WTC11 (cell line): ENCODE measurements around the gene BNC2. TPM values are rescaled to one million over a fixed set of nuclear protein-coding genes. Genes with fewer than 3 reads are reported as not detected.

Source experiments
- ATAC-seq: fragments of 200-7000 bp; cut with Tn5 transposase; 2 replicates; pipeline ENCODE4 v1.10.0; 2021; ENCODE audit warnings: mild to moderate bottlenecking, moderate library complexity
- CTCF ChIA-PET: fragments of 300-600 bp; sonication (Branson Sonifier 250); formaldehyde crosslinking; loops from one replicate; lab custom pipeline; 2021; ENCODE audit warnings: antibody characterized with exemption; lab: Charles Lee
- POLR2A ChIA-PET: fragments of 350-600 bp; sonication (Branson Sonifier 250); formaldehyde crosslinking; loops from one replicate; lab custom pipeline; 2021; ENCODE audit warnings: antibody characterized with exemption; lab: Charles Lee
- DNase-seq: peaks from one replicate; pipeline ENCODE4 v3.0.0; 2021; ENCODE audit warnings: low spot score
- H3K27ac Mint-ChIP-seq: 2 replicates; pipeline ENCODE4 v1.8.0; 2021; ENCODE audit warnings: mixed read lengths
- H3K27me3 Mint-ChIP-seq: 2 replicates; pipeline ENCODE4 v1.8.0; 2021; ENCODE audit warnings: low read depth, mild to moderate bottlenecking, moderate library complexity, mixed read lengths
- H3K36me3 Mint-ChIP-seq: 2 replicates; pipeline ENCODE4 v1.8.0; 2021; ENCODE audit warnings: mixed read lengths
- H3K4me1 Mint-ChIP-seq: 2 replicates; pipeline ENCODE4 v1.8.0; 2022; ENCODE audit warnings: mixed read lengths
- H3K4me3 Mint-ChIP-seq: 2 replicates; pipeline ENCODE4 v1.8.0; 2021; ENCODE audit warnings: mild to moderate bottlenecking, moderate library complexity, mixed read lengths
- H3K9me3 Mint-ChIP-seq: 2 replicates; pipeline ENCODE4 v1.8.0; 2021; ENCODE audit warnings: mixed read lengths
- E2F5 ChIP-seq: sonication (generic); formaldehyde crosslinking; IDR thresholded peaks from 2 replicates; pipeline ENCODE4 v1.8.1; 2022; ENCODE audit warnings: mild to moderate bottlenecking, moderate library complexity, missing genetic modification reagents
- ESRRA ChIP-seq: sonication (generic); formaldehyde crosslinking; IDR thresholded peaks from 2 replicates; pipeline ENCODE4 v1.8.1; 2022; ENCODE audit warnings: mild to moderate bottlenecking, missing genetic modification reagents, borderline replicate concordance
- ETV6 ChIP-seq: sonication (generic); formaldehyde crosslinking; IDR thresholded peaks from 2 replicates; pipeline ENCODE4 v1.8.1; 2022; ENCODE audit warnings: mild to moderate bottlenecking, missing genetic modification reagents
- JUN ChIP-seq: sonication (generic); formaldehyde crosslinking; IDR thresholded peaks from 2 replicates; pipeline ENCODE4 v1.8.0; 2023; ENCODE audit warnings: mild to moderate bottlenecking, missing genetic modification reagents
- MLX ChIP-seq: sonication (generic); formaldehyde crosslinking; IDR thresholded peaks from 2 replicates; pipeline ENCODE4 v1.8.1; 2023; ENCODE audit warnings: mild to moderate bottlenecking, missing genetic modification reagents, moderate library complexity
- NR1H2 ChIP-seq: sonication (generic); formaldehyde crosslinking; IDR thresholded peaks from 2 replicates; pipeline ENCODE4 v1.9.0; 2021; ENCODE audit warnings: mild to moderate bottlenecking, moderate library complexity, missing genetic modification reagents
- NR2C2 ChIP-seq: sonication (generic); formaldehyde crosslinking; IDR thresholded peaks from 2 replicates; pipeline ENCODE4 v1.8.0; 2022; ENCODE audit warnings: mild to moderate bottlenecking, missing genetic modification reagents
- OVOL2 ChIP-seq: fragments of 250-450 bp; sonication (Bioruptor Pico); IDR thresholded peaks from 2 replicates; pipeline ENCODE4 v1.9.0; 2021; ENCODE audit warnings: mild to moderate bottlenecking, borderline replicate concordance
- PREB ChIP-seq: sonication (generic); formaldehyde crosslinking; IDR thresholded peaks from 2 replicates; pipeline ENCODE4 v1.8.1; 2022; ENCODE audit warnings: mild to moderate bottlenecking, missing genetic modification reagents, moderate library complexity, borderline replicate concordance
- SOX15 ChIP-seq: fragments of 250-450 bp; sonication (Bioruptor Pico); IDR thresholded peaks from 2 replicates; pipeline ENCODE4 v1.9.0; 2021; ENCODE audit warnings: mild to moderate bottlenecking
- SP1 ChIP-seq: sonication (generic); formaldehyde crosslinking; conservative IDR thresholded peaks from 2 replicates; pipeline ENCODE4 v1.8.1; 2022; ENCODE audit warnings: missing genetic modification reagents
- TCF7 ChIP-seq: sonication (generic); formaldehyde crosslinking; IDR thresholded peaks from 2 replicates; pipeline ENCODE4 v1.8.0; 2022; ENCODE audit warnings: mild to moderate bottlenecking, low read depth, missing genetic modification reagents, moderate library complexity
- ZNF671 ChIP-seq: fragments of 250-450 bp; sonication (Bioruptor Pico); IDR thresholded peaks from 2 replicates; pipeline ENCODE4 v1.8.0; 2021; ENCODE audit warnings: mild to moderate bottlenecking
- ZSCAN18 ChIP-seq: fragments of 250-450 bp; sonication (Bioruptor Pico); IDR thresholded peaks from 2 replicates; pipeline ENCODE4 v2.1.2; 2022; ENCODE audit warnings: mild to moderate bottlenecking, moderate library complexity
- total RNA-seq: library from RNA; stranded (reverse); gene quantifications from 3 replicates; pipeline ENCODE4 v1.2.3, GENCODE V29; 2021
- TF ChIP-seq, protein P1 (sequence below): sonication (generic); formaldehyde crosslinking; IDR thresholded peaks from 2 replicates; pipeline ENCODE4 v1.8.0; 2023; ENCODE audit warnings: mild to moderate bottlenecking, missing genetic modification reagents
- TF ChIP-seq, protein P2 (sequence below): fragments of 250-450 bp; sonication (Bioruptor Pico); IDR thresholded peaks from 2 replicates; pipeline ENCODE4 v1.9.0; 2021; ENCODE audit warnings: moderate library complexity, mild to moderate bottlenecking, inconsistent platforms, borderline replicate concordance
- TF ChIP-seq, protein P3 (sequence below): sonication (generic); formaldehyde crosslinking; IDR thresholded peaks from 2 replicates; pipeline ENCODE4 v1.8.0; 2022; ENCODE audit warnings: mild to moderate bottlenecking, missing genetic modification reagents
- TF ChIP-seq, protein P4 (sequence below): sonication (generic); formaldehyde crosslinking; IDR thresholded peaks from 2 replicates; pipeline ENCODE4 v1.8.0; 2022; ENCODE audit warnings: mild to moderate bottlenecking, missing genetic modification reagents

BNC2 gene
- total RNA-seq, 1 experiment from 2014 or later = 33.3 TPM

- TF ChIP-seq, protein P1, sequence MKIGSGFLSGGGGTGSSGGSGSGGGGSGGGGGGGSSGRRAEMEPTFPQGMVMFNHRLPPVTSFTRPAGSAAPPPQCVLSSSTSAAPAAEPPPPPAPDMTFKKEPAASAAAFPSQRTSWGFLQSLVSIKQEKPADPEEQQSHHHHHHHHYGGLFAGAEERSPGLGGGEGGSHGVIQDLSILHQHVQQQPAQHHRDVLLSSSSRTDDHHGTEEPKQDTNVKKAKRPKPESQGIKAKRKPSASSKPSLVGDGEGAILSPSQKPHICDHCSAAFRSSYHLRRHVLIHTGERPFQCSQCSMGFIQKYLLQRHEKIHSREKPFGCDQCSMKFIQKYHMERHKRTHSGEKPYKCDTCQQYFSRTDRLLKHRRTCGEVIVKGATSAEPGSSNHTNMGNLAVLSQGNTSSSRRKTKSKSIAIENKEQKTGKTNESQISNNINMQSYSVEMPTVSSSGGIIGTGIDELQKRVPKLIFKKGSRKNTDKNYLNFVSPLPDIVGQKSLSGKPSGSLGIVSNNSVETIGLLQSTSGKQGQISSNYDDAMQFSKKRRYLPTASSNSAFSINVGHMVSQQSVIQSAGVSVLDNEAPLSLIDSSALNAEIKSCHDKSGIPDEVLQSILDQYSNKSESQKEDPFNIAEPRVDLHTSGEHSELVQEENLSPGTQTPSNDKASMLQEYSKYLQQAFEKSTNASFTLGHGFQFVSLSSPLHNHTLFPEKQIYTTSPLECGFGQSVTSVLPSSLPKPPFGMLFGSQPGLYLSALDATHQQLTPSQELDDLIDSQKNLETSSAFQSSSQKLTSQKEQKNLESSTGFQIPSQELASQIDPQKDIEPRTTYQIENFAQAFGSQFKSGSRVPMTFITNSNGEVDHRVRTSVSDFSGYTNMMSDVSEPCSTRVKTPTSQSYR (CRISPR knock-in tag) = no peak
- TF ChIP-seq TCF7 (CRISPR knock-in tag) (no peak), OVOL2 (CRISPR knock-in tag) (no peak)
- TF ChIP-seq, protein P2, sequence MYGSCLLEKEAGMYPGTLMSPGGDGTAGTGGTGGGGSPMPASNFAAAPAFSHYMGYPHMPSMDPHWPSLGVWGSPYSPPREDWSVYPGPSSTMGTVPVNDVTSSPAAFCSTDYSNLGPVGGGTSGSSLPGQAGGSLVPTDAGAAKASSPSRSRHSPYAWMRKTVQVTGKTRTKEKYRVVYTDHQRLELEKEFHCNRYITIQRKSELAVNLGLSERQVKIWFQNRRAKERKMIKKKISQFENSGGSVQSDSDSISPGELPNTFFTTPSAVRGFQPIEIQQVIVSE (CRISPR knock-in tag) = no peak
Observed at GRCh38 chr9:16744394-16744793, 126.1 kb downstream of the BNC2 start (continued).

GRCh38 chr9:16743375-16743774 is 127.1 kb downstream of the BNC2 start:
- CTCF ChIA-PET = no interaction called here
- no peak overlapping the region for H3K27ac Mint-ChIP-seq
- H3K36me3 Mint-ChIP-seq = no peaks in the 10 kb centered on the region
- ATAC-seq = no peak
- no peaks in the 10 kb centered on the region for H3K9me3 Mint-ChIP-seq
- no peak for DNase-seq
- H3K4me1 Mint-ChIP-seq = peaks cover 25% of the 10 kb centered on the region
- no peak overlapping the region for H3K4me3 Mint-ChIP-seq
- TF ChIP-seq SP1 (no peak), E2F5 (CRISPR knock-in tag) (no peak), NR2C2 (no peak), NR1H2 (CRISPR knock-in tag) (no peak), ZNF671 (CRISPR knock-in tag) (no peak), JUN (CRISPR knock-in tag) (no peak), ZSCAN18 (CRISPR knock-in tag) (no peak), SOX15 (CRISPR knock-in tag) (no peak), MLX (CRISPR knock-in tag) (no peak), PREB (no peak), ESRRA (no peak), ETV6 (CRISPR knock-in tag) (no peak)
- TF ChIP-seq, protein P3, sequence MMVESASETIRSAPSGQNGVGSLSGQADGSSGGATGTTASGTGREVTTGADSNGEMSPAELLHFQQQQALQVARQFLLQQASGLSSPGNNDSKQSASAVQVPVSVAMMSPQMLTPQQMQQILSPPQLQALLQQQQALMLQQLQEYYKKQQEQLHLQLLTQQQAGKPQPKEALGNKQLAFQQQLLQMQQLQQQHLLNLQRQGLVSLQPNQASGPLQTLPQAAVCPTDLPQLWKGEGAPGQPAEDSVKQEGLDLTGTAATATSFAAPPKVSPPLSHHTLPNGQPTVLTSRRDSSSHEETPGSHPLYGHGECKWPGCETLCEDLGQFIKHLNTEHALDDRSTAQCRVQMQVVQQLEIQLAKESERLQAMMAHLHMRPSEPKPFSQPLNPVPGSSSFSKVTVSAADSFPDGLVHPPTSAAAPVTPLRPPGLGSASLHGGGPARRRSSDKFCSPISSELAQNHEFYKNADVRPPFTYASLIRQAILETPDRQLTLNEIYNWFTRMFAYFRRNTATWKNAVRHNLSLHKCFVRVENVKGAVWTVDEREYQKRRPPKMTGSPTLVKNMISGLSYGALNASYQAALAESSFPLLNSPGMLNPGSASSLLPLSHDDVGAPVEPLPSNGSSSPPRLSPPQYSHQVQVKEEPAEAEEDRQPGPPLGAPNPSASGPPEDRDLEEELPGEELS (CRISPR knock-in tag) = no peak
- TF ChIP-seq, protein P4, sequence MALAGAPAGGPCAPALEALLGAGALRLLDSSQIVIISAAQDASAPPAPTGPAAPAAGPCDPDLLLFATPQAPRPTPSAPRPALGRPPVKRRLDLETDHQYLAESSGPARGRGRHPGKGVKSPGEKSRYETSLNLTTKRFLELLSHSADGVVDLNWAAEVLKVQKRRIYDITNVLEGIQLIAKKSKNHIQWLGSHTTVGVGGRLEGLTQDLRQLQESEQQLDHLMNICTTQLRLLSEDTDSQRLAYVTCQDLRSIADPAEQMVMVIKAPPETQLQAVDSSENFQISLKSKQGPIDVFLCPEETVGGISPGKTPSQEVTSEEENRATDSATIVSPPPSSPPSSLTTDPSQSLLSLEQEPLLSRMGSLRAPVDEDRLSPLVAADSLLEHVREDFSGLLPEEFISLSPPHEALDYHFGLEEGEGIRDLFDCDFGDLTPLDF (CRISPR knock-in tag) = no peak
- POLR2A ChIA-PET = interaction anchor here (1.2 kb wide), 1 partner anchor 211 kb away, joined by 3 read pairs; no protein-coding TSS in a partner anchor
- H3K27me3 Mint-ChIP-seq = no peaks in the 10 kb centered on the region
